ENCODE results near the gene LMNA. TPM values are rescaled to one million over a fixed set of nuclear protein-coding genes. Genes with fewer than 3 reads are reported as not detected.
A peak's percentile ranks its signal among the peaks of the same experiment; 100 is the strongest.

LMNA gene
- polyA plus RNA-seq, 1 of the 3 experiments (the other 2 are of a cell fraction) = 983 TPM

DNA sequence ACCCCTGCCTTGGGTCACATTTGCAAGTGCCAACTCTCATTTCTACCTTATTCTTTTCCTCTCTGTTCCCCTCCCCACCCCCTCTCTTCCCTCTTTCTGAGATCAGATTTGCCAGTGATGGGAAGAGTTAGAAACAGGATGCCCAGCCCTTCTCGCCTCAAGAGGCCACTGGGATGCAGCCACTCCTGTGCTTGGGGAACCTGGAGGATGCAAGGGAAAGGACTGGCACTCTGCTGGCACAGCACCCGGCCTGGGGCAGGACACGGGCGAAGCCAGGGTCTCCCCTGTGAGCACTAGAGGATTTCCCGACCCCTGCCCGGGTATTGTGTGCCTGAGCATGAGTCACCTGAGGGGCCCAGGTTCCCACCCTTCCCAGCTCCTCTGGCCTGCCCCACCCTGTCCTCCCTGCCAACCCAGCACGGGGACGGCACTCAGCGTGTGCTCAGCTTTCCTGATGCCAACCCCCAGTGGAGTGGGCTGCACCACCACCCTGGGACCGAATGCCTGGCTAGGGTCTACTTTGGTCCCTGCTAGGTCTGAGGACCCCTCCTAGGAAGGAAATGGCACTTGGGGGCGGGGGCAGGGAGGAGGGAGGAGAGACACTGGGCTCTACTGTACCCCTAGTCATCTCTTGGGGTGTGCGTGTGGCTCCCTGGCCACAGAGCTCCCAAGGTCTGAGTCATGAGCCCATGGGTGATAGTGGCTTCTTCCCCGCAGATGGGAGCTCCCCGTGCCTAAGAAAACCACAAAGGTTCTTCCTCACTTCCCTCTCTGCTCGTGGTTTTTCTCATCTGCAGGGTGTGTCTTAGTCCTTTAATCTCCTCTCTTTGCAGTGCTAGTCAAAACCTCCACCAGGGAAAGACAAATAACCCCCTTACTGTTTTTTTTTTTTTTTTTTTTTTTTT, 12.4 kb downstream of the LMNA start (continued):
- peak; percentile 60; the same call in 1 of the 2 replicates for TF ChIP-seq MAX (IDR thresholded peaks at IDR 0.05; ENCODE audit: low read depth)
- TF ChIP-seq GABPA (IDR thresholded peaks at IDR 0.05; ENCODE audit: low read depth) = no peak
- no peak for TF ChIP-seq MEF2A (IDR thresholded peaks at IDR 0.05; ENCODE audit: borderline replicate concordance, low read depth)
- no peak for TF ChIP-seq REST (IDR thresholded peaks at IDR 0.05; ENCODE audit: low read depth, low read length)
- 0 out of 2 replicates have a peak, but pooled peaks have one; percentile 12 for TF ChIP-seq YY1 (IDR thresholded peaks at IDR 0.05; ENCODE audit: low read depth)
- TF ChIP-seq RAD21 (IDR thresholded peaks at IDR 0.05; ENCODE audit: low read length) = no peak
- TF ChIP-seq TCF12 (IDR thresholded peaks at IDR 0.05) = peak; percentile 69
- TF ChIP-seq TEAD4 (IDR thresholded peaks at IDR 0.05; ENCODE audit: borderline replicate concordance, insufficient read depth) = 0 out of 2 replicates have a peak, but pooled peaks have one; percentile 20
- no peak for TF ChIP-seq SMC3 (IDR thresholded peaks at IDR 0.05; ENCODE audit: low read depth, low read length)
- no peak for TF ChIP-seq GATA2 (CRISPR knock-in tag; IDR thresholded peaks at IDR 0.05)
- TF ChIP-seq RCOR1 (IDR thresholded peaks at IDR 0.05; ENCODE audit: low read length) = no peak
- peak; percentile 68 for TF ChIP-seq NFIC (IDR thresholded peaks at IDR 0.05; ENCODE audit: borderline replicate concordance)
- no peak for TF ChIP-seq USF2 (IDR thresholded peaks at IDR 0.05; ENCODE audit: borderline replicate concordance, low read depth, low read length)
- TF ChIP-seq EZH2phosphoT487 (IDR thresholded peaks at IDR 0.05; ENCODE audit: borderline replicate concordance, low read depth) = no peak

GRCh38 chr1:156128308-156128653, 13.8 kb downstream of the LMNA start:
- CTCF ChIA-PET = interaction anchor here (1.4 to 40.5 kb wide), 9 partner anchors 11 to 129 kb away, joined by 3 to 1559 read pairs (median 14); partner anchors contain the start of genes LMNA and MEX3A
- Histone ChIP-seq H3K79me2 (ENCODE audit: insufficient read depth) (peaks cover 93% of the 10 kb centered on the region), H3K9me3 (no peaks in the 10 kb centered on the region), H3K4me3 (ENCODE audit: low read depth in 2 of 2, low read length in 1 of 2) (peak overlapping the region in 1 of 2 experiments; percentile 30; a peak in 2 of 4 replicates), H3K27ac (ENCODE audit: low read depth in 2 of 2, low read length in 1 of 2) (peak overlapping the region; percentile 94 to 100), H3K4me1 (ENCODE audit: control insufficient read depth in 1 of 2, insufficient read depth in 2 of 2, low read depth in 1 of 2, low read length in 1 of 2) (peaks cover 63 to 64% of the 10 kb centered on the region in 2 experiments), H3K9ac (peak overlapping the region; percentile 97), H3K36me3 (replicated peaks in 1 of 2; ENCODE audit: control insufficient read depth in 1 of 2, insufficient read depth in 2 of 2, low read length in 1 of 2) (peaks cover 13 to 42% of the 10 kb centered on the region in 2 experiments), H4K20me1 (ENCODE audit: insufficient read depth) (peaks cover 80% of the 10 kb centered on the region), H3K27me3 (ENCODE audit: insufficient read depth) (no peaks in the 10 kb centered on the region), H2AFZ (ENCODE audit: low read depth) (no peak overlapping the region), H3K9me2 (no peaks in the 10 kb centered on the region), H3F3A (replicated peaks; ENCODE audit: insufficient read depth) (peaks cover 93% of the 10 kb centered on the region), H3K4me2 (peak overlapping the region; percentile 91)
- 43% methylated on average over 2 of the region's 2 CpGs for WGBS (ENCODE audit: low lambda C conversion rate)
- POLR2A ChIA-PET = interaction anchor here (0.9 to 1.2 kb wide), 3 partner anchors 14 to 35 kb away, joined by 4 to 5 read pairs (median 5); partner anchors contain the start of gene LMNA
- no peak for DNase-seq
- TF ChIP-seq EZH2phosphoT487 (IDR thresholded peaks at IDR 0.05; ENCODE audit: borderline replicate concordance, low read depth) = no peak
- TF ChIP-seq, protein P1, sequence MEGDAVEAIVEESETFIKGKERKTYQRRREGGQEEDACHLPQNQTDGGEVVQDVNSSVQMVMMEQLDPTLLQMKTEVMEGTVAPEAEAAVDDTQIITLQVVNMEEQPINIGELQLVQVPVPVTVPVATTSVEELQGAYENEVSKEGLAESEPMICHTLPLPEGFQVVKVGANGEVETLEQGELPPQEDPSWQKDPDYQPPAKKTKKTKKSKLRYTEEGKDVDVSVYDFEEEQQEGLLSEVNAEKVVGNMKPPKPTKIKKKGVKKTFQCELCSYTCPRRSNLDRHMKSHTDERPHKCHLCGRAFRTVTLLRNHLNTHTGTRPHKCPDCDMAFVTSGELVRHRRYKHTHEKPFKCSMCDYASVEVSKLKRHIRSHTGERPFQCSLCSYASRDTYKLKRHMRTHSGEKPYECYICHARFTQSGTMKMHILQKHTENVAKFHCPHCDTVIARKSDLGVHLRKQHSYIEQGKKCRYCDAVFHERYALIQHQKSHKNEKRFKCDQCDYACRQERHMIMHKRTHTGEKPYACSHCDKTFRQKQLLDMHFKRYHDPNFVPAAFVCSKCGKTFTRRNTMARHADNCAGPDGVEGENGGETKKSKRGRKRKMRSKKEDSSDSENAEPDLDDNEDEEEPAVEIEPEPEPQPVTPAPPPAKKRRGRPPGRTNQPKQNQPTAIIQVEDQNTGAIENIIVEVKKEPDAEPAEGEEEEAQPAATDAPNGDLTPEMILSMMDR (IDR thresholded peaks at IDR 0.05) = no peak
- no peak for TF ChIP-seq SIN3A (IDR thresholded peaks at IDR 0.05; ENCODE audit: borderline replicate concordance, low read depth, low read length)
- no peak for TF ChIP-seq YY1 (IDR thresholded peaks at IDR 0.05; ENCODE audit: low read depth)
- TF ChIP-seq RFX5 (IDR thresholded peaks at IDR 0.05; ENCODE audit: low read length) = no peak
- TF ChIP-seq TAF1 (IDR thresholded peaks at IDR 0.05; ENCODE audit: borderline replicate concordance, low read depth, low read length) = no peak

Measured in SK-N-SH (cell line).